Measurements from ENCODE around the gene FAM131A. TPM values are rescaled to one million over a fixed set of nuclear protein-coding genes. Genes with fewer than 3 reads are reported as not detected.

FAM131A gene
- total and polyA plus RNA-seq, 9 of the 15 experiments (the other 6 are each of a cell fraction or from before 2014, with no cell fraction given): 0.48 to 11.1 (median 4.3) TPM

GRCh38 chr3:184335661-184336546 is 1.5 kb upstream of the FAM131A start (continued):
- TF ChIP-seq PBX2 (CRISPR knock-in tag; IDR thresholded peaks at IDR 0.05; ENCODE audit: low read depth): no peak
- TF ChIP-seq PBX2 (tag; conservative IDR thresholded peaks at IDR 0.05; ENCODE audit: low read depth): no peak
- no peak for TF ChIP-seq ZNF79 (CRISPR knock-in tag; IDR thresholded peaks at IDR 0.05; ENCODE audit: low read depth)
- TF ChIP-seq PYGO2 (tag; IDR thresholded peaks at IDR 0.05): no peak
- TF ChIP-seq ZNF444 (CRISPR knock-in tag; IDR thresholded peaks at IDR 0.05): no peak
- no peak for TF ChIP-seq PPARD (CRISPR knock-in tag; IDR thresholded peaks at IDR 0.05)
- no peak for TF ChIP-seq ZNF551 (CRISPR knock-in tag; IDR thresholded peaks at IDR 0.05)
- TF ChIP-seq RBM22 (IDR thresholded peaks at IDR 0.05; ENCODE audit: low read depth, low read length, poor library complexity, severe bottlenecking): peak; percentile 99
- TF ChIP-seq CBFA2T3 (IDR thresholded peaks at IDR 0.05): no peak
- TF ChIP-seq EP400 (IDR thresholded peaks at IDR 0.05): peak; percentile 29; the same call in 1 of the 2 replicates
- no peak for TF ChIP-seq FOXK1 (CRISPR knock-in tag; IDR thresholded peaks at IDR 0.05; ENCODE audit: borderline replicate concordance)
- TF ChIP-seq ZNF583 (CRISPR knock-in tag; IDR thresholded peaks at IDR 0.05): no peak
- TF ChIP-seq ZBTB5 (IDR thresholded peaks at IDR 0.05): no peak
- TF ChIP-seq NCOA1 (IDR thresholded peaks at IDR 0.05; ENCODE audit: low read depth): peak; percentile 84; the same call in 1 of the 2 replicates
- TF ChIP-seq ZC3H11A (IDR thresholded peaks at IDR 0.05; ENCODE audit: low read depth, low read length): no peak
- TF ChIP-seq FOS (IDR thresholded peaks at IDR 0.05; ENCODE audit: extremely low read depth, insufficient read length): no peak
- no peak for TF ChIP-seq ZNF76 (CRISPR knock-in tag; IDR thresholded peaks at IDR 0.05; ENCODE audit: borderline replicate concordance)
- no peak for TF ChIP-seq NFE2L1 (tag; IDR thresholded peaks at IDR 0.05; ENCODE audit: borderline replicate concordance, low read depth)
- TF ChIP-seq NCOA6 (IDR thresholded peaks at IDR 0.05): no peak
- no peak for TF ChIP-seq NFRKB (IDR thresholded peaks at IDR 0.05; ENCODE audit: low read depth)
- TF ChIP-seq MAX (CRISPR knock-in tag; IDR thresholded peaks at IDR 0.05): peak; percentile 58
